Skin of body (tissue), 2 donors: ENCODE results near the gene ZNF626. TPM values are rescaled to one million over a fixed set of nuclear protein-coding genes. Genes with fewer than 3 reads are reported as not detected.
"Not testable (repeated sequence)": the region's sequence is repeated elsewhere in the genome, so short reads cannot be mapped to it uniquely, and the experiment has no call there.

Source experiments
- DNase-seq: peaks from one replicate; lab custom pipeline; 2025; lab: John Stamatoyannopoulos, UW
- total RNA-seq: library from RNA; depleted of rRNA; stranded (reverse); fragments of >200 nt; gene quantifications from one replicate; pipeline ENCODE4 v1.2.3, GENCODE V29; 2014

ZNF626 gene
- total RNA-seq = 20.5 TPM

- peak; percentile 98 for DNase-seq
These were observed at the start of gene ZNF626 for GRCh38 chr19:20661150-20661819. Gene ZNF626, minus strand, starts transcription at chr19:20661571. Its CDS starts 125 bp downstream, at chr19:20661446.

- no peak for DNase-seq
These were observed 7.9 kb upstream of the ZNF626 start for GRCh38 chr19:20669263-20669662.

GRCh38 chr19:20667281-20667680 lies 5.9 kb upstream of the ZNF626 start:
- DNase-seq = no peak

GRCh38 chr19:20664901-20665781 lies 3.8 kb upstream of the ZNF626 start:
- no peak for DNase-seq

- DNase-seq = not testable (repeated sequence)
These were observed 3.1 kb upstream of the ZNF626 start for GRCh38 chr19:20664475-20664874.

- no peak for DNase-seq
These were observed 1.2 kb upstream of the ZNF626 start for GRCh38 chr19:20662421-20663105.

GRCh38 chr19:20660473-20661140 lies 764 bp downstream of the ZNF626 start:
- DNase-seq = no peak

GRCh38 chr19:20640545-20640944 lies 20.8 kb downstream of the ZNF626 start:
- no peak for DNase-seq

GRCh38 chr19:20640023-20640422 lies 21.3 kb downstream of the ZNF626 start:
- DNase-seq = no peak

- not testable (repeated sequence) for DNase-seq
These were observed 36.8 kb downstream of the ZNF626 start for GRCh38 chr19:20624560-20624959.

GRCh38 chr19:20616071-20616470 lies 45.3 kb downstream of the ZNF626 start:
- no peak for DNase-seq

GRCh38 chr19:20614971-20615370 lies 46.4 kb downstream of the ZNF626 start:
- not testable (repeated sequence) for DNase-seq

- no peak for DNase-seq
These were observed 48.6 kb downstream of the ZNF626 start for GRCh38 chr19:20612711-20613316.

GRCh38 chr19:20611866-20612265 lies 49.5 kb downstream of the ZNF626 start:
- no peak for DNase-seq

GRCh38 chr19:20607943-20608342 lies 53.4 kb downstream of the ZNF626 start:
- no peak for DNase-seq

Other genes with a start within 250 kb of the ZNF626 start
- gene ZNF737, start 95.8 kb downstream of the ZNF626 start, total RNA-seq = 26.9 TPM
- 7.4 TPM for gene ZNF66, start 114.7 kb upstream of the ZNF626 start, total RNA-seq